GM21423 (cell line): ENCODE measurements around the gene KCNK5.

Source experiments
- ATAC-seq: cut with Tn5 transposase; IDR thresholded peaks from one replicate; pipeline ENCODE4 v1.9.1; 2021; ENCODE audit warnings: mild to moderate bottlenecking, moderate library complexity; ENCODE audit not compliant: unreplicated experiment

Gene KCNK5

GRCh38 chr6:39178235-39178634 is 51.0 kb downstream of the KCNK5 start:
- ATAC-seq: no peak

GRCh38 chr6:39177130-39177529 is 52.1 kb downstream of the KCNK5 start:
- no peak for ATAC-seq

- no peak for ATAC-seq
These were observed 56.0 kb downstream of the KCNK5 start for GRCh38 chr6:39173270-39173669.

GRCh38 chr6:39172377-39172757 is 56.9 kb downstream of the KCNK5 start:
- ATAC-seq: no peak

- ATAC-seq: no peak
These were observed 57.5 kb downstream of the KCNK5 start for GRCh38 chr6:39171489-39172376.

- ATAC-seq: no peak
These were observed 58.4 kb downstream of the KCNK5 start for GRCh38 chr6:39170860-39171259.

GRCh38 chr6:39170389-39170788 is 58.9 kb downstream of the KCNK5 start:
- no peak for ATAC-seq

- no peak for ATAC-seq
These were observed 59.6 kb downstream of the KCNK5 start for GRCh38 chr6:39169448-39170344.

- ATAC-seq: no peak
These were observed 61.2 kb downstream of the KCNK5 start for GRCh38 chr6:39167866-39168625.

GRCh38 chr6:39167321-39167720 is 62.0 kb downstream of the KCNK5 start:
- no peak for ATAC-seq

GRCh38 chr6:39166912-39167290 is 62.4 kb downstream of the KCNK5 start:
- no peak for ATAC-seq

- no peak for ATAC-seq
These were observed 62.9 kb downstream of the KCNK5 start for GRCh38 chr6:39166189-39166911.

GRCh38 chr6:39157511-39157910 is 71.8 kb downstream of the KCNK5 start:
- no peak for ATAC-seq

- no peak for ATAC-seq
These were observed 72.5 kb downstream of the KCNK5 start for GRCh38 chr6:39156801-39157200.

- no peak for ATAC-seq
These were observed 74.6 kb downstream of the KCNK5 start for GRCh38 chr6:39154705-39155104.

GRCh38 chr6:39153766-39154397 is 75.4 kb downstream of the KCNK5 start:
- no peak for ATAC-seq

GRCh38 chr6:39152262-39152661 is 77.0 kb downstream of the KCNK5 start:
- no peak for ATAC-seq

GRCh38 chr6:39151211-39151610 is 78.1 kb downstream of the KCNK5 start:
- no peak for ATAC-seq

- no peak for ATAC-seq
These were observed 84.6 kb downstream of the KCNK5 start for GRCh38 chr6:39144481-39145173.
